Thyroid gland (tissue), 4 donors: ENCODE results near the gene CCDC82.
"Not testable (repeated sequence)": the region's sequence is repeated elsewhere in the genome, so short reads cannot be mapped to it uniquely, and the experiment has no call there.

Experiments
- POLR2A ChIP-seq, 2 donors: fragments of 450-650 bp; IDR thresholded peaks; one replicate each; pipeline ENCODE4 v1.6.1; 2017; ENCODE audit warnings: antibody characterized with exemption in 2 of 2, mild to moderate bottlenecking in 2 of 2, moderate library complexity in 1 of 2
- TF ChIP-seq, protein P1 (sequence below), 6 experiments: fragments of 200-600 bp in 3 of 6; fragments of 450-650 bp in 3 of 6; sonication (generic) in 3 of 6; IDR thresholded peaks; one replicate each; pipeline ENCODE4 v1.5.1; 2016 to 2019; ENCODE audit warnings: antibody characterized with exemption in 6 of 6, mild to moderate bottlenecking in 2 of 6, inconsistent platforms in 1 of 6, moderate library complexity in 1 of 6

GRCh38 chr11:96432654-96433053 lies 42.9 kb upstream of the CCDC82 start:
- not testable (repeated sequence) for TF ChIP-seq POLR2A (IDR thresholded peaks at IDR 0.05)
- TF ChIP-seq, protein P1, sequence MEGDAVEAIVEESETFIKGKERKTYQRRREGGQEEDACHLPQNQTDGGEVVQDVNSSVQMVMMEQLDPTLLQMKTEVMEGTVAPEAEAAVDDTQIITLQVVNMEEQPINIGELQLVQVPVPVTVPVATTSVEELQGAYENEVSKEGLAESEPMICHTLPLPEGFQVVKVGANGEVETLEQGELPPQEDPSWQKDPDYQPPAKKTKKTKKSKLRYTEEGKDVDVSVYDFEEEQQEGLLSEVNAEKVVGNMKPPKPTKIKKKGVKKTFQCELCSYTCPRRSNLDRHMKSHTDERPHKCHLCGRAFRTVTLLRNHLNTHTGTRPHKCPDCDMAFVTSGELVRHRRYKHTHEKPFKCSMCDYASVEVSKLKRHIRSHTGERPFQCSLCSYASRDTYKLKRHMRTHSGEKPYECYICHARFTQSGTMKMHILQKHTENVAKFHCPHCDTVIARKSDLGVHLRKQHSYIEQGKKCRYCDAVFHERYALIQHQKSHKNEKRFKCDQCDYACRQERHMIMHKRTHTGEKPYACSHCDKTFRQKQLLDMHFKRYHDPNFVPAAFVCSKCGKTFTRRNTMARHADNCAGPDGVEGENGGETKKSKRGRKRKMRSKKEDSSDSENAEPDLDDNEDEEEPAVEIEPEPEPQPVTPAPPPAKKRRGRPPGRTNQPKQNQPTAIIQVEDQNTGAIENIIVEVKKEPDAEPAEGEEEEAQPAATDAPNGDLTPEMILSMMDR (IDR thresholded peaks at IDR 0.05), result not testable (repeated sequence)
